ENCODE results near the gene TWIST2. TPM values are rescaled to one million over a fixed set of nuclear protein-coding genes. Genes with fewer than 3 reads are reported as not detected.

Gene TWIST2
- total RNA-seq, 3 donors from 2014 or later = 1.1 to 13.4 (median 3.1) TPM

DNA sequence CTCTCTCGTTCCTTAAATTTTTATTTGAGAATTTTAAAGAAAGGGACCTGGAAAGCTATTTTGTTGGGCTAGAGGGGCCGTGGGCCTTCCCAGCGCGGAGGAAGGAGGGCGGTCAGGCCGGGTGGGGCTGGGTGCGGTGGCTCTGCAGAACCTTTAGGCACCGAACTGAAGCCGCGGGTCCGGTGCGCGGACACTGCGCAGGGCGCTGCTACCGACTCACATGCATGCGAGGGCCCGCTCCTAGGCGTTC lies 1.6 kb upstream of the TWIST2 start:
- DNase-seq (no peak), ATAC-seq (no peak)
- H3K9me3 ChIP-seq = no peaks in the 10 kb centered on the region
- H3K36me3 ChIP-seq (ENCODE audit: low read depth) = no peaks in the 10 kb centered on the region
- TF ChIP-seq, protein P1, sequence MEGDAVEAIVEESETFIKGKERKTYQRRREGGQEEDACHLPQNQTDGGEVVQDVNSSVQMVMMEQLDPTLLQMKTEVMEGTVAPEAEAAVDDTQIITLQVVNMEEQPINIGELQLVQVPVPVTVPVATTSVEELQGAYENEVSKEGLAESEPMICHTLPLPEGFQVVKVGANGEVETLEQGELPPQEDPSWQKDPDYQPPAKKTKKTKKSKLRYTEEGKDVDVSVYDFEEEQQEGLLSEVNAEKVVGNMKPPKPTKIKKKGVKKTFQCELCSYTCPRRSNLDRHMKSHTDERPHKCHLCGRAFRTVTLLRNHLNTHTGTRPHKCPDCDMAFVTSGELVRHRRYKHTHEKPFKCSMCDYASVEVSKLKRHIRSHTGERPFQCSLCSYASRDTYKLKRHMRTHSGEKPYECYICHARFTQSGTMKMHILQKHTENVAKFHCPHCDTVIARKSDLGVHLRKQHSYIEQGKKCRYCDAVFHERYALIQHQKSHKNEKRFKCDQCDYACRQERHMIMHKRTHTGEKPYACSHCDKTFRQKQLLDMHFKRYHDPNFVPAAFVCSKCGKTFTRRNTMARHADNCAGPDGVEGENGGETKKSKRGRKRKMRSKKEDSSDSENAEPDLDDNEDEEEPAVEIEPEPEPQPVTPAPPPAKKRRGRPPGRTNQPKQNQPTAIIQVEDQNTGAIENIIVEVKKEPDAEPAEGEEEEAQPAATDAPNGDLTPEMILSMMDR (IDR thresholded peaks at IDR 0.05) = no peak
- intact Hi-C loops (cut with DNase I, micrococcal nuclease) = no loop called here
- H3K4me3 ChIP-seq = no peak overlapping the region
- H3K4me1 ChIP-seq (ENCODE audit: low read depth) = no peaks in the 10 kb centered on the region

DNA sequence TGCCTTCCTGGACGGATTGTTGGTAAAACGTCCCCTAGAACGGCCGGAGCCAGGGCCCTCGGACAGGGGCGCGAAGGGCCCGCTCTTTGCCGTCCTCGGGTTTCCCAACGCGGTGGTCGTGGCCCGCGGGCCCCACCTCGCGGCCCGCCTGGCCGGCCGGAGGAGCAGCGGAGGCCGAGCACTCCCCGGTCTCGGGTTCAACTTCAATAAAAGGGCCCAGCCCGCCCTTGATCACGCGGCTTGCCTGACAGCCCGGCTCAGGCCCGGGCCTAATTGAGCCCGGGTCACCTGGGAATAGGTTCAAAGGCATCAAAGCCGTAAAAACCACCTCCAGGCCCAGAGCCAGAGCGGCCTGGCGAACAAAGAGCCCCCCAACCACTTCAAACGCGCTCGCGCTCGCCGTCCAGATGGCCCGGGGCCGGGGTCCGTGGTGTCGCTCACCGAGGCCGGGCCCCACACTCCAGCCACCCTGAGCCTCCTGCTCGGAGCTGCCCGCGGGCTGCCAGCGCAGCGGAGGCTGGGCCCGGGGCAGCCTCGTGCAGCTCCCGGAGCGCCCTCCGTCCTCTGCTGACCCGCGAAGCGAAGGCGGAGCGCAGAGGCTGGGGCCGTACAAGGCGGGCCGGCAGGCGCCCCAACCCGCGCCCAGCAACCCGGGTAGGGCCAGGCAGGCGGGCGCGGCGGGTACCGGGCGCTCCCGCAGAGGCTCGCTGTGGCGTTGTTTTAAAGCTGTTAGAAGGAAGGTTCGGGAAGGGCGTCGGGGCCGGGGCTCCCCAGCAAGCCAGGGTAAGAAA lies 1.1 kb upstream of the TWIST2 start:
- no peaks in the 10 kb centered on the region for H3K4me1 ChIP-seq (ENCODE audit: low read depth)
- TF ChIP-seq, protein P1 (IDR thresholded peaks at IDR 0.05) = no peak
- no peaks in the 10 kb centered on the region for H3K9me3 ChIP-seq
- intact Hi-C loops (cut with DNase I, micrococcal nuclease) = no loop called here
- DNase-seq = no peak
- H3K4me3 ChIP-seq = no peak overlapping the region
- ATAC-seq = peak; percentile 54
- no peaks in the 10 kb centered on the region for H3K36me3 ChIP-seq (ENCODE audit: low read depth)

DNA sequence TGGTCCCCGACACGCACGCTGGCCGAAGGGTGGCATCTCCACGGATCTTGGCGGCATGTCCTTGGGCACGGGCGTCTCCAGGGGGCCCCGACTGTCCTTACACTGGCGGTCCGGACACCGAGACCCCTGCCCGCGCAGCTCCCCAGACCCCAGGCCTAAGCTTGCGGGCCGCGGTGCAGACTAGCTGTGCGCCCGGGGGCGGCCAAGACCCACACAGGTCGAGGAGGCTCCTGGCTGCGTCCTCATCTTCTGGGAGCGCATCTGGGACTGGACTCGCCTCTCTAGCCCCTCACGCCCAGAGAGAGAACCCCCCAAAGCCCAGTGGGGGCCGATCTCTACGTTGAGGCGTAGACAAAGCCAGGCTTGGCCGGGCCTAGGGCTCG lies 475 bp upstream of the TWIST2 start:
- TF ChIP-seq, protein P1 (IDR thresholded peaks at IDR 0.05) = no peak
- Histone ChIP-seq H3K9me3 (no peaks in the 10 kb centered on the region), H3K4me3 (no peak overlapping the region), H3K4me1 (ENCODE audit: low read depth) (no peaks in the 10 kb centered on the region), H3K36me3 (ENCODE audit: low read depth) (no peaks in the 10 kb centered on the region)
- ATAC-seq (peak; percentile 13), DNase-seq (no peak)
- intact Hi-C loops (cut with DNase I, micrococcal nuclease) = no loop called here

DNA sequence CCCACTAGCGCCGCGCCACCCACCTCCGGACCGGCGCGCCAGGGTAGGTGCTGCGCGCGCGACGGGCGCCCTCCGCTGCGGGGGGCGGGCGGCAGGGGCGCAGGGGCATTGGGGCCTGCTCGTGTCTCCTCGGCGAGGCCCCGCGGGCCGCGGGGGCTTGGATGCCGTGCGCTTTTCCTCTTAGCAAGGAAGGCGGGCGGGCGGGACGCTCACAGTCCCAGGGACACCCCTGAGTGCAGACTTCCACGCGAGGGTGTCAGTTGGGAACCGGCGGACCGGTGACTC lies 748 bp downstream of the TWIST2 start:
- no peak for ATAC-seq
- intact Hi-C loops (cut with DNase I, micrococcal nuclease) = no loop called here

DNA sequence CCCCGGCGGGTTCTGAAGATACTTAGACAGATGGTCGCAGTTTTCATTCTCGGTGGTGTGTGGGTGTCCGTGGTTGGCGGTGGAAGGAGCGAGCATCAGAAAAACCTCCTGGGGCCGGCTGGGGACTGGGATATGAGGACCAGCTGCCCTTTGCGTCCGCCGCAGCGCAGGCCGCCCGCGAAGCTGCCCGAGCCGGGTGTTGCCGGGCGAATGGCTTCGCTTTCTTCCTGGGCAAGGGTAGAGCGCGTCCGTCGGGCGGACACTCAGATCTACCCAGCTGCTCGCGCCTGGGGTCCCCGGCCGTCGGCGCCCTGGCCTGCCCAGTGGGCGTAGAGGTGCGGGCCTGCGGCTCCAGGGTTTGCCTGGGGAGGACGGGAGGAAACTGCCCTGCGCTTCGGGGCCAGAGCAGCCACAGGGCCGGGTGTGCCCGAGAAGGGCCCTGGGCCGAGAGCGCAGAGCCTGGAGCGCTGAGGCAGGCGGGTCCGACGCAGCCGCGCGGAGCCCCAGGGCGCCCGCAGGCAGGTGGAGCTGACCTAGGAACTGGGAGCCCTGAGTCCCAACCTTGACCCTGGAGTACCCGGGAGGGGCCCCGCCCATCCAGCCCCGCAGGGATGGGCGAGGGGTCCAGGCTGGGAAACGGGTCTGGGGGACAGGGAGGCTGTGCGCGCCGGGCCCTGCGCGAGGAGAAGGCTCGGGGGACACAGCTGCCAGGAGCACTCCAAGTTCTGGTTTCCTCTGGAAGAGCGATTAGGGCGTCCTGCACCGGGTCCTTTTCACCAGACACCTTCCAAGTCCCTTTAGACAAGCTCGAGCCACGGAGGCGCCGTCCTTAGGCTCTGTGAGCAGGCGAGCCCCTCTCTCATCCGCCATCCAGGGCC lies 1.3 kb downstream of the TWIST2 start:
- intact Hi-C loops (cut with DNase I, micrococcal nuclease) = no loop called here
- H3K9me3 ChIP-seq = no peaks in the 10 kb centered on the region
- TF ChIP-seq, protein P1 (IDR thresholded peaks at IDR 0.05) = no peak
- H3K4me1 ChIP-seq (ENCODE audit: low read depth) = no peaks in the 10 kb centered on the region
- no peak for DNase-seq
- no peak overlapping the region for H3K4me3 ChIP-seq
- no peaks in the 10 kb centered on the region for H3K36me3 ChIP-seq (ENCODE audit: low read depth)
- peak; percentile 23 for ATAC-seq

More for the DNA sequence above, 748 bp downstream of the TWIST2 start:
- no peak for DNase-seq
- no peaks in the 10 kb centered on the region for H3K4me1 ChIP-seq (ENCODE audit: low read depth)
- H3K9me3 ChIP-seq = no peaks in the 10 kb centered on the region
- no peak overlapping the region for H3K4me3 ChIP-seq
- TF ChIP-seq, protein P1 (IDR thresholded peaks at IDR 0.05) = no peak
- H3K36me3 ChIP-seq (ENCODE audit: low read depth) = no peaks in the 10 kb centered on the region

All from mucosa of descending colon (tissue), 3 donors.